ENCODE measurements around the gene HOXB1.

Gene HOXB1

GRCh38 chr17:48542698-48543106 lies 11.9 kb upstream of the HOXB1 start:
- ChIA-PET POLR2A (ENCODE audit: low non-redundant PET) (no interaction called here), CTCF (interaction anchor here (0.6 kb wide), 1 partner anchor 1188 kb away, joined by 3 read pairs; no protein-coding TSS in a partner anchor)
- TF ChIP-seq CTCF (conservative IDR thresholded peaks at IDR 0.05; ENCODE audit: low read depth): no peak
- no peak overlapping the region for H3K27ac ChIP-seq
- no peak for DNase-seq (ENCODE audit: low spot score)

GRCh38 chr17:48542114-48542656 lies 11.4 kb upstream of the HOXB1 start:
- ChIA-PET CTCF (interaction anchor here (0.6 kb wide), 1 partner anchor 1187 kb away, joined by 3 read pairs; no protein-coding TSS in a partner anchor), POLR2A (ENCODE audit: low non-redundant PET) (no interaction called here)
- no peak for DNase-seq (ENCODE audit: low spot score)
- no peak for TF ChIP-seq CTCF (conservative IDR thresholded peaks at IDR 0.05; ENCODE audit: low read depth)
- no peak overlapping the region for H3K27ac ChIP-seq

GRCh38 chr17:48541577-48542113 lies 10.8 kb upstream of the HOXB1 start:
- CTCF ChIA-PET: no interaction called here

DNA sequence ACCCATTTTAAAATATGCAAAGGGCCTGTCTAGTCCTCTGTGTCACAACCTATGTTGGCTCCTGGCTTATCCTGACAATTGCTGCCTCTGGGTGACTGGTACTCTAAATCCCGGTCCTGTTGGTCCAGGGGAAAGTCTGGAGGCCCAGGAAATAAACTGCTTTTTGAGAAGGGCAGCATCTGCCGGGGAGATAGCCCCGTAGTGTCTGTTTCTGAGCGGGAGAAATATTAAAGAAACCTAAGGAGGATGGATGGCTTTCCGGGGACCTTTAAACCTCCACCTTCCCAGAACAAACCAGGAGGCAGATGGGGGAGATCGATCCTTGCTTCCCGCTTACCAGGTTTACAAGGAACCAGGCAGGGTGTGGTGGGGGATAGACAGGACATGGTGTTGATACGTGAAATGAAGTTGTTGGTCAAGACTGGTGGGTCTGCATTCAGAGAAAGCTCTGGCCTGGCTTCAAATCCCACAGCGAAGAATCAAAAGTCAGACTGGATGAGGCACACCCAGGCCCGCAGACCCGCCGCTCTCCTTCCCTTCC lies 10.3 kb upstream of the HOXB1 start:
- TF ChIP-seq CTCF (conservative IDR thresholded peaks at IDR 0.05; ENCODE audit: low read depth): no peak
- no peak for DNase-seq (ENCODE audit: low spot score)
- ChIA-PET POLR2A (ENCODE audit: low non-redundant PET) (no interaction called here), CTCF (no interaction called here)
- no peak overlapping the region for H3K27ac ChIP-seq

More at GRCh38 chr17:48541577-48542113, 10.8 kb upstream of the HOXB1 start:
- H3K27ac ChIP-seq: no peak overlapping the region
- no peak for DNase-seq (ENCODE audit: low spot score)
- POLR2A ChIA-PET (ENCODE audit: low non-redundant PET): no interaction called here
- no peak for TF ChIP-seq CTCF (conservative IDR thresholded peaks at IDR 0.05; ENCODE audit: low read depth)

GRCh38 chr17:48540213-48540612 lies 9.4 kb upstream of the HOXB1 start:
- POLR2A ChIA-PET (ENCODE audit: low non-redundant PET): no interaction called here
- H3K27ac ChIP-seq: no peak overlapping the region
- CTCF ChIA-PET: interaction anchor here (0.7 kb wide), 1 partner anchor 281 kb away, joined by 3 read pairs; no protein-coding TSS in a partner anchor
- TF ChIP-seq CTCF (conservative IDR thresholded peaks at IDR 0.05; ENCODE audit: low read depth): no peak
- no peak for DNase-seq (ENCODE audit: low spot score)

DNA sequence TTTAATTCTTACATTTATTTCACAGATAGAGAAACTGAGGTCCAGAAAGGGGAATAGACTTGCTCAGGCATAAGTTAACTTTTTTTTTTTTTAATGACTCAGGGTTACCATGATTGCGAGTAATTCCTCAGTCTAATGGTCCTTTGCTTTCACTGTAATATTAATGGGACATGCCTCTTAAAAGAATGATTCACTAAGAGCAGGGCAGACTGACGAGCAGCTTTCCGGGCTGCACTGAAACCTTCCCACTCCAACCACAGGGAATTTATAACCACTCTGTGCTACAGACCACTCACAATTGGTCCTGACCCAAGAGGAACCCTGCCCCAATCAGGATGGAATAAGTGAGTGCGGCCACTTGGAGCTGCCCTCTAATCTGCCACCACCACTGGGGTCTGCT lies 8.4 kb upstream of the HOXB1 start:
- CTCF ChIA-PET: no interaction called here

More for the DNA sequence above, 8.4 kb upstream of the HOXB1 start:
- no peak for DNase-seq (ENCODE audit: low spot score)
- TF ChIP-seq CTCF (conservative IDR thresholded peaks at IDR 0.05; ENCODE audit: low read depth): no peak
- H3K27ac ChIP-seq: no peak overlapping the region
- POLR2A ChIA-PET (ENCODE audit: low non-redundant PET): interaction anchor here (0.6 kb wide), 1 partner anchor 22 kb away, joined by 3 read pairs; no protein-coding TSS in a partner anchor
